ENCODE data around the gene STBD1. TPM values are rescaled to one million over a fixed set of nuclear protein-coding genes. Genes with fewer than 3 reads are reported as not detected.
A peak's percentile ranks its signal among the peaks of the same experiment; 100 is the strongest.

Gene STBD1
- total and polyA plus RNA-seq, 9 of the 15 experiments (the other 6 are each of a cell fraction or from before 2014, with no cell fraction given), result 0.08 to 0.64 (median 0.27) TPM; not detected in 2

GRCh38 chr4:76341063-76341462, 34.5 kb downstream of the STBD1 start (continued):
- no peak for TF ChIP-seq RBM14 (IDR thresholded peaks at IDR 0.05; ENCODE audit: borderline replicate concordance, insufficient read depth, low read depth, low read length)
- peak; percentile 78 for TF ChIP-seq ATF7 (IDR thresholded peaks at IDR 0.05)
- no peak for TF ChIP-seq CREB1 (IDR thresholded peaks at IDR 0.05)
- TF ChIP-seq CREB1 (CRISPR knock-in tag; IDR thresholded peaks at IDR 0.05), result no peak
- peak; percentile 17; the same call in 1 of the 2 replicates for TF ChIP-seq NCOR1 (IDR thresholded peaks at IDR 0.05)
- TF ChIP-seq POLR2AphosphoS2 (IDR thresholded peaks at IDR 0.05; ENCODE audit: low read length), result no peak
- TF ChIP-seq TEAD4 (IDR thresholded peaks at IDR 0.05; ENCODE audit: low read length), result peak; percentile 44; the same call in 1 of the 2 replicates
- TF ChIP-seq TEAD4 (CRISPR knock-in tag; IDR thresholded peaks at IDR 0.05; ENCODE audit: borderline replicate concordance), result no peak
- no peak for TF ChIP-seq ZNF24 (IDR thresholded peaks at IDR 0.05)
- TF ChIP-seq VEZF1 (CRISPR knock-in tag; IDR thresholded peaks at IDR 0.05), result peak; percentile 26; the same call in 1 of the 2 replicates
- no peak for TF ChIP-seq STAG1 (CRISPR knock-in tag; IDR thresholded peaks at IDR 0.05; ENCODE audit: borderline replicate concordance)
- TF ChIP-seq ARNT (IDR thresholded peaks at IDR 0.05), result no peak
- peak; percentile 11; the same call in 1 of the 2 replicates for TF ChIP-seq SOX6 (IDR thresholded peaks at IDR 0.05)
- TF ChIP-seq SMARCE1 (IDR thresholded peaks at IDR 0.05), result peak; percentile 91
